GM19452 (cell line): ENCODE measurements around the gene WBP2NL.

Experiments used
- ATAC-seq: cut with Tn5 transposase; IDR thresholded peaks from one replicate; pipeline ENCODE4 v1.9.1; 2021; ENCODE audit not compliant: unreplicated experiment

WBP2NL gene

DNA sequence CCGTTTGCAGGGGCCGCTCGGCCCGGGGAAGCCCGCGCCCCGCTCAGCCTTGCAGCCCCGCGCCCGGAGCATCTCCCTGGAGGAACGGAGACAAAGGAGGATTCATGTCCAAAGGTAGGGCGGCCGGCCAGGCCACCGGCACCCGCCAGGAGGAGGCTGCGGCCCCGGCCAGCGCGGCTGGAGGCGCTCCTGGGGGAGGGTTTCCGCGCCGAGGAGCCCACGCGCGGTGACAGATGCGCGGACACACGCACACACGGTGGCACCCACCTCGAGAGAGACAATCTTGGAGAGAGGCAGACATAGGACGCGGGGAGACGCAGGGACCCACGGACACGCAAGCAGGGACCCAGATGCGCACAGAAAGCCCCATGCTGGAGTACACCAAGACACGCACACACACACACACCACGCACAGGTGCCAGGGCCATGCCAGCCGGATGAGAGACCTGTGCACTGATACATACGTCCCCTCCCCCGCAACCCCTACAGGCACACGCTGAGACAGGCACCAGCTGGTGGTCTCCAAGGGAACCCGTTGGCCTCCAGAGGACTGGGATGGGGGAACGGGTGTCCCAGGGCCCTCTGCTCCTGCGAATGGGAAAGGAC lies 21.5 kb upstream of the WBP2NL start:
- ATAC-seq: no peak

DNA sequence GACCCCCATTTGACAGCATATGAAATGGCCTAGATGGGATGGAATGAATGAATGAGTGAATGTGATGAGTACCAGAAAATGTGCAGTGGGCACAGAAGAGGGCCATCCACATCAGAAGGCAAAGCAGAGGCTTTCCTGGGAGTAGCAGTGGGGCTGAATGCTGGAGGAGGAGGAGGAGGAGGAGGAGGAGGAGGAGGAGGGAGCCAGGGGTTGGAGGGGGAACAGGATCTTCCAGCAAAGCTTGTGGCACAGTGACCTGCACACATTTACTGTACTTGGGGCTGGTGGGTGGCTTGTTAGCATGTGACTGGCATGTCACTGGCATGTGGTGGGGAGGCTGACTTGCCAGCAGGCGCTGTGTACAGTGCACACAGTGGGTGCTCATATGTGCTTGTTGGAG lies 19.9 kb upstream of the WBP2NL start:
- ATAC-seq: no peak

GRCh38 chr22:41979423-41980250 lies 19.0 kb upstream of the WBP2NL start:
- ATAC-seq: no peak

DNA sequence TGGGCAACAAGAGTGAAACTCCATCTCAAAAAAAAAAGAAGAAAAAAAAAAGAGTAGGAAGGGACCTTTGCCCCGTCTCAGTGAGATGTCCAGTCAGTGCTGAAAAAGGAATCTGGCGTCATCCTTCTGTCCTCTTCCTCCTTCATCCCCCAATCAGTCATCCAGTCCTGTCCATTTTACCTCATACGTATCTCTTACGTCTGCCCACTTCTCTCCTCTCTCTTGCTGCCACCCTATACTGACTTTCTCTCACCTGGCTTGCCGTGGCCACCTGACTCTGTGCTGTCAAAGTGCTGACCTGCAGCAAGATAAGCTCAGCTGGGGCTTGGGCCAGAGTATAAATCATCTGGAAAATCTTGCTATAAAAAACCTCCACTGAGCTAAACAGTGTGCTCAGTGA lies 15.7 kb upstream of the WBP2NL start:
- ATAC-seq: no peak

GRCh38 chr22:41983513-41984405 lies 14.8 kb upstream of the WBP2NL start:
- ATAC-seq: no peak

GRCh38 chr22:41987276-41987675 lies 11.3 kb upstream of the WBP2NL start:
- ATAC-seq: no peak

GRCh38 chr22:41989246-41989645 lies 9.3 kb upstream of the WBP2NL start:
- ATAC-seq: no peak

GRCh38 chr22:41991111-41991510 lies 7.5 kb upstream of the WBP2NL start:
- no peak for ATAC-seq

DNA sequence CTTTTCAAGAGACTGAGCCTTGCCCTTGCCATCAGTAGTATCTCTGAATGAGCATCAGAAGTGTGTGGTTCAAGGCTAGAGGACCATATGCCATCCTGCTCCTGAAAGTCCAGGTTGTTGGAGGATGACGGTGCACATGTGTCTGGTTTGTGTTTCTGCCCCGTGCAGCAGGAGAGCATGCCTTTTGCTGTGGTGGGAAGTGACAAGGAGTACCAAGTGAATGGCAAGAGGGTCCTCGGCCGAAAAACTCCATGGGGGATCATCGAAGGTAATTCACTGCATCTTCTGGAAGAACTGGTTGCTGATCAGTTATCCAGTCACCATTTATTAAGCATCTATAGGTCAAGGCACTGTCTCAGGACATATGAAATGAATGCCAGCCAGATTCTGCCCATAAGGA lies 6.1 kb upstream of the WBP2NL start:
- ATAC-seq: no peak

GRCh38 chr22:41995211-41995610 lies 3.4 kb upstream of the WBP2NL start:
- ATAC-seq: no peak

DNA sequence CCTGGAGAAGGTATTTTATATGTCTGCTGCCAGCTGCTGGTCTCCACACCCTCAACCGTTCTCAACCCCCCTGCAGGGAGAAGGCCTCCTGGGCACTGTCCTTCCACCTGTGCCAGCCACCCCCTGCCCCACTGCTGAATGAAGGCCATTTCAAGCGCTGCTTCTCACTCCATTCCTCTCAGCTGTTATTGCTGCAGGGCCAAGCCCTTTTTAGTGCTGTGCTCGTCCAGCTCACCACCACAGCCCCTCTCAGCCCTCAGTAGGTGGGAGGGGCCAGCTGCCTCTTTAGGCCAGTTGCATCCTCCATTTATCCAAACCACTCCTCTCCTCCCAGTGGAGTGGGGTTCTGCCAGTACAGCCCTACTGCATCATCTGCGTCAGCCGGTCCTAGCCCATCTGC lies 1.8 kb upstream of the WBP2NL start:
- ATAC-seq: no peak

GRCh38 chr22:42000466-42000865 lies 1.9 kb downstream of the WBP2NL start:
- no peak for ATAC-seq

DNA sequence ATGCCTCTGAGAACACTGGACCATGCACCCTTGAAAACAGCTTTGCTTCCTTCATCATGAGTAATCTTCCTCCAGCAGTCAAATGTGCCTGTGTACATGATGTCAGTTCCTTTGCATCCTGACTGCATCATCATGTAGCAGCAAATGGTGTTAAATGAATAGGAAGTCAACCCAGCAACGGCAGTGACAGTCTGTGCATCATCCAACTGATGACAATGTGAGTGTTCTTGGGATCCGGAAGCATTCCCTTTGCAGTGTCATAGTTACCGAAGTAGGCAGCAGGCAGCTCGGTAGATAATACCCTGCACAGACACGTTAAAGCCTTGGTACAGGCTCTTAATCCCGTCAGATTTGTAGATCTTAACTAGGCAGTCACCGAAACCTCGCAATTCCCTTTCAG lies 2.5 kb downstream of the WBP2NL start:
- no peak for ATAC-seq

GRCh38 chr22:42001706-42002105 lies 3.1 kb downstream of the WBP2NL start:
- ATAC-seq: no peak

GRCh38 chr22:42007922-42008321 lies 9.3 kb downstream of the WBP2NL start:
- ATAC-seq: no peak

DNA sequence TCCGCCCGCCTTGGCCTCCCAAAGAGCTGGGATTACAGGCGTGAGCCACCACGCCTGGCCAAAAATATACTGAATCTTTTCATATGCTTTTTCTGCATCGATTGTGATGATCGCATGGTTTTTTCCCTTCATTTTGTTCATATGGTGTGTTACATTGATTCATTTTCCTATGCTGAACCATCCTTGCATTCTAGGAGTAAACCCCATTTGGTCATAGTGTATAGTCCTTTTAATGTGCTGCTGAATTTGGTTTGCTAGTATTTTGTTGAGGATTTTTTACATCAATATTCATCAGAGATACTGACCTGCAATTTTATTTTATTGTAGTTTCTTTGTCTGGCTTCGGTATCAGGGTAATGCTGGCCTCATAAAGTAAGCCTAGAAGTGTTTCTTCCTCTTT lies 12.2 kb downstream of the WBP2NL start:
- no peak for ATAC-seq

DNA sequence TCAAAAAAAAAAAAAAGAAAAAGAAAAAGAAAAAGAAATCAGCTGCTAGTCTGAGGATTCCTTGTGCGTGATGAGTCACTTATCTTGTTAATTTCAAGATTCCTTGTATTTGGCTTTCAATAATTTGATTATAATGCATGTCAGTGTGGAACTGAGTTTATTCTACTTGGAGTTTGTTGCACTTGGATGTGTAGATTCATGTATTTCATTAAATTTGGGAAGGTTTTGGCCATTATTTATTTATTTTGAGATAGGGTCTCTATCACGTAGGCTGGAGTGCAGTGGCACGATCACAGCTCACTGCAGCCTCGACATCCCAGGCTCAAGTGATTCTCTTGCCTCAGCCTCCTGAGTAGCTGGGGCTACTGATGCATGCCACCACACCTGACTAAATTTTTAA lies 14.8 kb downstream of the WBP2NL start:
- ATAC-seq: no peak

DNA sequence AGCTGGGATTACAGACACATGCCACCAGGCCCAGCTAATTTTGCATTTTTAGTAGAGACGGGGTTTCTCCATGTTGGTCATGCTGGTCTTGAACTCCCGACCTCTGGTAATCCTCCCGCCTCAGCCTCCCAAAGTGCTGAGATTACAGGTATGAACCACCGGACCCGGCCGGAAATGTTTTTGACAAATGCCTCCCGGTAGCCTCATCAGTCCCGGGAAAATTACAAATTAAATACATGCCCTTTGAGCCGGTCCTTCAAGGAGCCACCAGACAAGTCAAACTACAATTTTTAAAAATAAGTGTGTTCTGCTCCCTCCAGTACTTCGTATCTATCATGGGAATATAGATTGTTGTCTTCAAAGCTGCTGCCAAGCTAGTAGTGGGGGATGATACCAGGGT lies 17.5 kb downstream of the WBP2NL start:
- ATAC-seq: no peak

DNA sequence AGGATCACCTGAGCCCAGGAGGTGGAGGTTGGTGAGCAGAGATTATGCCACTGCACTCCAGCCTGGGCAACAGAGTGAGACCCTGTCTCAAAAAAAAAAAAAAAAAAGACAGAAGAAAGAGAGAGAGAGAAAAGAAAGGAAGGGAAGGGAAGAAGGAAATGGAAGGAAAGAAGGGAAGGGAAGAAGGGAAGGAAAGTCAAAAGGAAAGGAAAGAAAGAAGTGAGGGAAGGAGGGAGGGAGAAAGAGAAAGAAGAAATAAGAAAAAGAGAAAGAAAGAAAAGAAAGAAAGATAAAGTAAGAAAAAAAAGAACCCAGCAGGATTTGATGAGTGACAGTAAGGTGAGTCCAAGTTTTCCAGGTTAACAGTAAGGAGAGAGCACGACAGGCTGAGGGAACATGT lies 19.6 kb downstream of the WBP2NL start:
- ATAC-seq: no peak

DNA sequence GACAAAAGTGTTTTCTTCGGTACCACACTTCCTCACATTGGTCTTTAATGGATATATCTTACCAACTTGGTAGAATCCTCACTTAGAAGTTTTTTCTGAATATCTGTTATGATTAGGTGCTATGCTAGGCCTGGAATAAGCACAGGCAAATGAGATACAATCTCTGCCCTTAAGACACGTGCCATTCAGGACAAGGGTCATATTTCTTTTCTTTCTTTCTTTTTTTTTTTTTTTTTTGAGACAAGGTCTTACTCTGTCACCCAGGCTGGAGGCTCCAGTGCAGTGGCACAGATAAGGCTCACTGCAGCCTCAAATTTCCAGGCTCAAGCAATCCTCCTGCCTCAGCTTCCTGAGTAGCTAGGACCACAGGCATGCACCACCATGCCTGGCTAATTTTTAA lies 23.0 kb downstream of the WBP2NL start:
- ATAC-seq: no peak

- no peak for ATAC-seq
These were observed 23.7 kb downstream of the WBP2NL start for GRCh38 chr22:42022162-42022847.
